HepG2 (cell line): ENCODE data around the gene KCNH1. TPM values are rescaled to one million over a fixed set of nuclear protein-coding genes. Genes with fewer than 3 reads are reported as not detected.

Experiments
- ATAC-seq: fragments of 200-7000 bp; cut with Tn5 transposase; 3 replicates; pipeline ENCODE4 v1.9.1; 2020; ENCODE audit warnings: mild to moderate bottlenecking, moderate library complexity
- BruUV-seq: library from RNA; stranded (reverse); fragments of 400-500 nt; replicated peaks from 2 replicates; lab custom pipeline; 2021; lab: Mats Ljungman, UMichigan
- CTCF ChIA-PET: fragments of 300-600 bp; formaldehyde crosslinking; extraction: SDS; loops from one replicate; lab custom pipeline; 2021; ENCODE audit warnings: low total read pairs, inconsistent platforms, low intra/inter-chr PET ratio; lab: Yijun Ruan, JAX
- POLR2A ChIA-PET: fragments of 350-600 bp; sonication (Branson Sonifier 250); formaldehyde crosslinking; loops from one replicate; lab custom pipeline; 2020; ENCODE audit warnings: antibody characterized with exemption, inconsistent platforms; lab: Yijun Ruan, JAX
- DNase-seq: peaks from one replicate; pipeline ENCODE4 v3.0.0-alpha.2; 2015; ENCODE audit warnings: low spot score
- FAIRE-seq: peaks from 3 replicates; lab custom pipeline; 2011; peaks lifted over from hg19 to GRCh38; lab: Jason Lieb, UNC
- H2AFZ ChIP-seq: one replicate; pipeline ENCODE4 v1.6.1; 2011; ENCODE audit warnings: low read length, inconsistent platforms
- H3K27ac ChIP-seq: fragments of 300-600 bp; 3 replicates; pipeline ENCODE4 v1.8.0; 2011; ENCODE audit warnings: mixed run types, mild to moderate bottlenecking, mixed read lengths, low read length, inconsistent platforms; ENCODE audit not compliant: insufficient read depth; ENCODE audit errors: extremely low read length
- H3K27me3 ChIP-seq, 2 experiments: fragments of 200-600 bp in 1 of 2; 2 replicates in 1 of 2; 3 replicates in 1 of 2; pipeline versions ENCODE4 v1.6.0 to v1.8.0; 2011; ENCODE audit warnings: low read length in 2 of 2, mild to moderate bottlenecking in 2 of 2, moderate library complexity in 2 of 2, inconsistent platforms in 1 of 2; ENCODE audit not compliant: insufficient read depth in 2 of 2, control insufficient read depth in 1 of 2
- H3K36me3 ChIP-seq, 2 experiments: fragments of 200-600 bp in 1 of 2; replicated peaks in 1 of 2; 2 replicates in 1 of 2; 3 replicates in 1 of 2; pipeline versions ENCODE4 v1.5.1 to v1.8.0; 2011; ENCODE audit warnings: low read length in 2 of 2, inconsistent platforms in 1 of 2; ENCODE audit not compliant: insufficient read depth in 2 of 2, control insufficient read depth in 1 of 2
- H3K4me1 ChIP-seq: 2 replicates; pipeline ENCODE4 v1.5.1; 2012; ENCODE audit warnings: low read length, inconsistent platforms; ENCODE audit not compliant: insufficient read depth
- H3K4me2 ChIP-seq: 2 replicates; pipeline ENCODE4 v1.6.0; 2011; ENCODE audit warnings: low read depth, low read length, inconsistent platforms
- H3K4me3 ChIP-seq, 3 experiments: fragments of 200-600 bp in 1 of 3; sonication (generic), shearing (Covaris generic) in 1 of 3; replicated peaks in 1 of 3; 2 replicates each; pipeline ENCODE4 v1.5.1; 2011 to 2016; ENCODE audit warnings: low read length in 3 of 3, inconsistent platforms in 2 of 3, low read depth in 2 of 3, mild to moderate bottlenecking in 2 of 3, control low read depth in 1 of 3, mixed read lengths in 1 of 3; ENCODE audit not compliant: insufficient read depth in 1 of 3
- H3K79me2 ChIP-seq: one replicate; pipeline ENCODE4 v1.6.1; 2011; ENCODE audit warnings: low read length, inconsistent platforms; ENCODE audit not compliant: insufficient read depth
- H3K9ac ChIP-seq: 2 replicates; pipeline ENCODE4 v1.6.0; 2011; ENCODE audit warnings: mild to moderate bottlenecking, low read depth, low read length, inconsistent platforms; ENCODE audit not compliant: insufficient read depth
- H3K9me3 ChIP-seq: 2 replicates; pipeline ENCODE4 v1.5.1; 2012; ENCODE audit warnings: mild to moderate bottlenecking, low read length
- H4K20me1 ChIP-seq: 2 replicates; pipeline ENCODE4 v1.6.0; 2011; ENCODE audit warnings: inconsistent platforms, mild to moderate bottlenecking, low read length, moderate library complexity; ENCODE audit not compliant: insufficient read depth
- ATRX ChIP-seq: sonication (generic); formaldehyde crosslinking; IDR thresholded peaks from 2 replicates; pipeline ENCODE4 v1.4.0; 2020; ENCODE audit warnings: missing genetic modification reagents, borderline replicate concordance
- EEA1 ChIP-seq: sonication (generic); formaldehyde crosslinking; IDR thresholded peaks from 2 replicates; pipeline ENCODE4 v1.5.1; 2020; ENCODE audit warnings: mild to moderate bottlenecking, missing genetic modification reagents, borderline replicate concordance
- KMT2B ChIP-seq: IDR thresholded peaks from 2 replicates; pipeline ENCODE4 v1.6.1; 2016; ENCODE audit warnings: missing genetic modification reagents, missing compliant biosample characterization
- MED13 ChIP-seq: sonication (generic); formaldehyde crosslinking; IDR thresholded peaks from 2 replicates; pipeline ENCODE4 v1.5.0; 2020; ENCODE audit warnings: missing genetic modification reagents
- MLX ChIP-seq: IDR thresholded peaks from 2 replicates; pipeline ENCODE4 v1.6.1; 2016
- MXD1 ChIP-seq: sonication (generic); formaldehyde crosslinking; IDR thresholded peaks from 2 replicates; pipeline ENCODE4 v1.4.0; 2020; ENCODE audit warnings: mild to moderate bottlenecking, missing genetic modification reagents
- MYC ChIP-seq: sonication (generic); formaldehyde crosslinking; IDR thresholded peaks from 2 replicates; pipeline ENCODE4 v1.9.0; 2021; ENCODE audit warnings: missing genetic modification reagents, borderline replicate concordance
- SMYD3 ChIP-seq: sonication (generic); formaldehyde crosslinking; IDR thresholded peaks from 2 replicates; pipeline ENCODE4 v1.8.1; 2023; ENCODE audit warnings: mild to moderate bottlenecking, missing genetic modification reagents
- TBX3 ChIP-seq: fragments of 450-650 bp; IDR thresholded peaks from 2 replicates; pipeline ENCODE4 v1.6.1; 2017; ENCODE audit warnings: antibody characterized with exemption, mild to moderate bottlenecking, inconsistent platforms, borderline replicate concordance
- ZBTB7A ChIP-seq: sonication (generic); formaldehyde crosslinking; IDR thresholded peaks from 2 replicates; pipeline ENCODE4 v1.8.0; 2022; ENCODE audit warnings: mild to moderate bottlenecking, missing genetic modification reagents
- ZFP91 ChIP-seq: sonication (generic); formaldehyde crosslinking; IDR thresholded peaks from 2 replicates; pipeline ENCODE4 v1.9.0; 2022; ENCODE audit warnings: missing genetic modification reagents, mild to moderate bottlenecking, borderline replicate concordance
- ZNF232 ChIP-seq: sonication (generic); formaldehyde crosslinking; IDR thresholded peaks from 2 replicates; pipeline ENCODE4 v1.4.0; 2020; ENCODE audit warnings: missing genetic modification reagents, borderline replicate concordance
- ZNF563 ChIP-seq: sonication (generic); formaldehyde crosslinking; IDR thresholded peaks from 2 replicates; pipeline ENCODE4 v1.8.0; 2022; ENCODE audit warnings: mild to moderate bottlenecking, moderate library complexity, missing genetic modification reagents
- WGBS: methylation state at CpG from one replicate; pipeline ENCODE4 v1.1.6; 2017; ENCODE audit warnings: low lambda C conversion rate; 5-methylcytosine and 5-hydroxymethylcytosine counted together
- in situ Hi-C: cut with HindIII; loops from 2 replicates; pipeline ENCODE4 v1.10.0; 2017; ENCODE audit warnings: low pct_unique_long_range_greater_than_20kb; ENCODE audit not compliant: extremely low pct_ligation_motif_present
- intact Hi-C: fragments of 100-400 bp; cut with micrococcal nuclease; formaldehyde crosslinking; loops from one replicate; pipeline ENCODE4 v1.10.0; 2022; ENCODE audit not compliant: unreplicated experiment
- polyA plus RNA-seq, 8 experiments: library from polyadenylated mRNA; depleted of rRNA in 3 of 8; stranded (reverse) in 7 of 8; unstranded in 1 of 8; fragments of >200 nt; fragmentation: Illumina TruSeq in 4 of 8; extraction: Trizol in 4 of 8; gene quantifications; 2 replicates each; pipeline versions ENCODE4 v1.2.1 to v1.2.3, GENCODE V29; 2011 to 2016; ENCODE audit warnings: low read depth in 4 of 8, missing spikeins in 1 of 8, mixed read lengths in 1 of 8; ENCODE audit not compliant: insufficient read depth in 1 of 8
- total RNA-seq, 5 experiments: library from RNA; depleted of rRNA; stranded (reverse); fragments of >200 nt; fragmentation: Illumina TruSeq; extraction: Trizol; gene quantifications; 2 replicates each; pipeline ENCODE4 v1.2.3, GENCODE V29; 2016; ENCODE audit warnings: low read depth in 1 of 5

Gene KCNH1
- total and polyA plus RNA-seq, 2 of the 13 experiments (the other 11 are each of a cell fraction or from before 2014, with no cell fraction given) = not detected

- no peak for TF ChIP-seq EEA1 (CRISPR knock-in tag)
- TF ChIP-seq ZNF563 = no peak
- no peak for TF ChIP-seq ZFP91
- no peak for TF ChIP-seq MYC (CRISPR knock-in tag)
- TF ChIP-seq ATRX = no peak
Measured at GRCh38 chr1:210905944-210906453, 227.9 kb downstream of the KCNH1 start (continued).

- Histone ChIP-seq H3K4me1 (no peaks in the 10 kb centered on the region), H3K36me3 (no peaks in the 10 kb centered on the region), H3K9ac (no peak overlapping the region), H3K4me2 (no peak overlapping the region), H3K79me2 (no peaks in the 10 kb centered on the region), H2AFZ (no peak overlapping the region), H4K20me1 (no peaks in the 10 kb centered on the region), H3K27ac (no peak overlapping the region), H3K9me3 (no peaks in the 10 kb centered on the region), H3K27me3 (no peaks in the 10 kb centered on the region; a peak in 1 of 5 replicates)
- ATAC-seq (no peak), DNase-seq (no peak)
- 13% methylated on average over 4 of the region's 4 CpGs for WGBS
- POLR2A ChIA-PET = no interaction called here
- intact Hi-C loops (no loop called here), in situ Hi-C loops (no loop called here)
- CTCF ChIA-PET = no interaction called here
- no TSS peak for BruUV-seq
- TF ChIP-seq KMT2B (CRISPR knock-in tag) = no peak
- TF ChIP-seq MLX (CRISPR knock-in tag) = no peak
- TF ChIP-seq ZNF232 (CRISPR knock-in tag) = no peak
- TF ChIP-seq SMYD3 (CRISPR knock-in tag) = no peak
- TF ChIP-seq ZBTB7A (CRISPR knock-in tag) = no peak
- no peak for TF ChIP-seq MED13 (CRISPR knock-in tag)
- no peak for TF ChIP-seq TBX3
- no peak for TF ChIP-seq MXD1 (CRISPR knock-in tag)
- TF ChIP-seq, all 625 proteins: peak for 0
- FAIRE-seq = no peak
- H3K4me3 ChIP-seq = no peak overlapping the region
Measured at GRCh38 chr1:210905365-210905904, 228.5 kb downstream of the KCNH1 start.
